HG03342 (cell line): ENCODE measurements around the gene AGPAT2.

ENCODE experiments used
- ATAC-seq: cut with Tn5 transposase; IDR thresholded peaks from one replicate; pipeline ENCODE4 v1.9.1; 2021; ENCODE audit warnings: mild to moderate bottlenecking, moderate library complexity; ENCODE audit not compliant: unreplicated experiment

The AGPAT2 gene

GRCh38 chr9:136629001-136629878 lies 58.0 kb downstream of the AGPAT2 start:
- no peak for ATAC-seq

- ATAC-seq = no peak
These were observed 59.0 kb downstream of the AGPAT2 start for GRCh38 chr9:136628268-136628667.

DNA sequence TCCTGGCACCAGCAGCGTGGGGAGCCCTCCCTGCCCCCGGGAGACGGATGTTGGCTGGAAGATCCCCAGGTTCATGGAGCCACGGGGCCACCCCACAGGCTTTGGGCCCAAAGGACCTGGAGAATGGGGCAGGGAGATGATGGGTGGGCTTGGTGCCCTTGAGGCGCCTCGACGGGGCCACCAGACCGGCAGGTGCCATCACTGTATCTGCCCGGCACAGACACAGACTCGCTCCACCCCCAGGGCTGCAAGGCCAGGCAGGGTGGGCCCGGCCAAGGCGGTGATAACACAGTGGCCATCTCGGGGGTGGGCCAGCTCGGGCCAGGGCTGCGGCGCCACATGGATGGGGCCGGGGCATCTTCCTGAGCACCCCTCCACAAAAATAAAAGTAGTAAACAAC lies 59.6 kb downstream of the AGPAT2 start:
- no peak for ATAC-seq

- ATAC-seq = no peak
These were observed 60.3 kb downstream of the AGPAT2 start for GRCh38 chr9:136626740-136627642.

DNA sequence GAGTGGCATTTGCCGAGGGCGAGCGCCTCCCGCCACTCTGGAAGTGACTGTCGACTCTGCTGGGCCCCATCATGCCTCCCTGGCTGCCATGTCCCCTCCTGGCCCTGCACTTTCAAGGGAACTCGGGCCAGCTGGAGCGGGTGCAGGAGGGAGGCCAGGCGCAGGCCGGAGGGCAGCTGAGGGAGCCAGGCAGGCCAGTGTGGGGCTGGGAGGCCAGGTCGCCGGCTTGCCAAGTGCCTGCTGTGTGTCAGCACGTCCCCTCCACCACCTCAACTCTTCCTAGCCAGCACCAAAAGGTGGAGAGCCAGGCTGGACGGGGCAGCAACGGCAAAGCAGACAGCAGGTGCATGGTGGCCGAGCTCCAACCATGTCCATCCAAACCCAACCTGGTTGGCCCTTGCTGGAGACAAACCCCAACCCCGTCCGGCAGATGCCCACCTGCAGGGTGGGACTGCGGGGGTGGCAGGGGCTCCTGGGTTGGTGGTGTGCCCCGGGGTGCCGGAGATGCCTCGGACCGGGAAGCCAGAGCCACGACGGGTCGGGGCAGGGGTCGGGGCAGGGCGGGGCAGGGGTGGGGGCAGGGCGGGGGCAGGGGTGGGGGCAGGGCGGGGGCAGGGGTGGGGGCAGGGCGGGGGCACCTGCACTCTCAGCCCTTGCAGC lies 61.1 kb downstream of the AGPAT2 start:
- no peak for ATAC-seq

DNA sequence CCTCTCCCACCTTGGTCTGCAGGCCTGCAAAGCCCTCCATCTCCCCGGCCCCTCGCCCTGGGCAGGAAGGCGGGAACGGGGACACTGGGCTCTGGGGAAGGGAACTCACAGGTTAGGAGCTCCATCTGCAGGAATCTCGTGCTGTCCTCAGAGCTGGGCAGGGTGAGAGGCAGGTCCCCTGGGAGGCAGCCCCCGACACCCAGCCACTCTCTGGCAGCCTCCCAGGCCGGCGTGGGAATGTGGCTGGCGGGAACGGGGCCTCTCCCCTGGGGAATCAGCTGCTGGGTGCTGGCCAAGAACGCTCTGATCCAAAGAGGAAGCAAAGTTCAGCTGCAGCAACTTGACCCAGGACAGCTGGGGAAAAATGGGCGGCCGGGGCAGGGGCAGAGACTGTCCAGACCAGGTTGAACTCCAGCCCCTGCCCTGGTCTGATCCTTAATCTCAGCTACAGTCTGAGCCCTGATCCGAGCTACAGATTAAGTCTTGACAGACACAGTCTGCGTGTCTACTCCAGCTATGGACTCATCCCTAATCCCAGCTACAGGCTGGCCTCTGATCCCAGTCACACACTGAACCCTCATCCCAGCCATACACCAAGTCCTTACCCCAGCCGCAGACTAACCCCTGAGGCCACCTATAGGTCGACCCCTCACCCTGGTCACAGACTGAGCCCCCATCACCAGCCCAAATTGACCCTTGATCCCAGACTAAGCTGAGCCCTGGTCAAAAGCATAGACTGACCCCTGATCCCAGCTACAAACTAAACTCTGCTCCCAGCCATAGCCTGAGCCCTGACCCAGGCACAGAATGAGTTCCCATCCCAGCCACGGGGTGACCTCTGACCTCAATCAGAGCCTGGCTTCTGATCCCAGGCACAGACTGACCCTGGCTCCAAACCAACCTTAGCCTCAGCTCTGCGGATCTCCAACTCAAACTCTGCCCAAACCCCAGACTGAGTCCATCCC lies 61.9 kb downstream of the AGPAT2 start:
- ATAC-seq = no peak

DNA sequence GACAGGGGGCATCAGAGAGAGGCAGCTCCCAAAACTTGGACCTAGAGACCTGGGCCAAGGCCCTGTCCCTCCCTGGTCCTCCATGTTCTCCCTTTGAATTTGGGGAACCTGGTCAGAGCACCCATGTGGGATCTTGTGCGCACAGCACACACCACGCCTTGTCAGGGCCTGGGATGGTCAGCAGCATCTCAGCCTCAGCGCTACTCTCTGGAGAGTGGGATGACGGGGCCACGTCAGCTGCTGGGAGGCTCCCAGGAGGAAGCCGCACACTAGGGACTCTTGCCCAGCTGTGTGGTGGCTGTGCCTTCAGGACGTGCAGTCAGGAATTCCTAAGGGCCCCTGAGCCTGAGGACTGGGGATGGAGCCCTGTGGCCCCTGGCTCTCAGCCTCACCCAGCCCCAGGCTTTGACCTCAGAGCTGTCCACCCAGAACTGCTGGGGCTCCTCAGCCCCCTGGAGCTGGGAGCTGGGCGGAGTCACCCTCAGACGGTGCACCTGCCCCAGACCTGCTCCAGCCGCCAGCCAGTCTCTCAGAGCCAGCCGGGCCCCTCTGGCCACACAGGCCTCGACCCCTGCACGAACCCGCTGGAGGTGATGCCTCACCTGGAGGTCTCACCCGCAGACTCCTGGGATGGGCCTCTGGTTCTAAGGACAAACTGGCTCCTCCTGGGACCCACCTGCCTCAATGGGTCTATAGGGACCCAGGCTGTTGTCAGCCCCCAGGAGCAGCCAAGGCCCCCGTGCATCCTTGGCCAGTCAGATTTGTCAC lies 62.9 kb downstream of the AGPAT2 start:
- ATAC-seq = no peak

DNA sequence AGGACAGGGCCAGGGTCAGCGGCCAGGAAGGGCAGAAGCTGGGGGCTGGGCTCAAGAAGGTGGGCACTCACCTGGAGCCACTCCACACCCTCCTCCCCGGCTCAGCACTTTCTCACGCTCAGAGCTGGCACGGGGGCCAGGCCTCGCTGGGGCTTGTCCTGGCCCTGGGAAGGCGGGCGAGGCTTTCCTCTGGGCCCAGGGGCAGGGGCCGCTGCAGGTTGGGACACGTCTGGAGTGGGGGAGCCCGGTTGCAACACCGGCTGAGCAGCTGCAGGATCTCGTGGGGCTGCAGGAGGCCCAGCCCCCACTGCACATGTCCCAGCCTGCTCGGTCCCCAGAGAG lies 63.4 kb downstream of the AGPAT2 start:
- no peak for ATAC-seq
